ENCODE measurements around the gene LCA5.

DNA sequence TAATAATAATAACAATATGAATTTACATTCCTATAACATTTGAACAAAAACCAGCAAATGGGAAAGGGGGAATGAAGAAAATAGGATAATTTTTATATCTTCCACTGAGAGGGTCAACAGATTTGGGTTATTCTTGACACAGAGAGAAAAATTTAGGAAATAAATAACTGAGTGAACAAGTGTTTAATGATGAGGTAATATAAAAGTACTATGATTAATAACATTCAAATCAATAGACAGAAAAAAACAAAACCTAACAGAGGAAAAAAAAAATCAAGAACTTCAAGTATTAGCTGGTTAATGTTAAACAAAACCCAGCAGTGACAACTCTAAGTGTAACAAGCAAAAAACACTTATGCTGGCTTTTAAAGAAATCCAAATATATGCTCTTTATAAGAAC lies 66.5 kb downstream of the LCA5 start:
- TF ChIP-seq, protein P1, sequence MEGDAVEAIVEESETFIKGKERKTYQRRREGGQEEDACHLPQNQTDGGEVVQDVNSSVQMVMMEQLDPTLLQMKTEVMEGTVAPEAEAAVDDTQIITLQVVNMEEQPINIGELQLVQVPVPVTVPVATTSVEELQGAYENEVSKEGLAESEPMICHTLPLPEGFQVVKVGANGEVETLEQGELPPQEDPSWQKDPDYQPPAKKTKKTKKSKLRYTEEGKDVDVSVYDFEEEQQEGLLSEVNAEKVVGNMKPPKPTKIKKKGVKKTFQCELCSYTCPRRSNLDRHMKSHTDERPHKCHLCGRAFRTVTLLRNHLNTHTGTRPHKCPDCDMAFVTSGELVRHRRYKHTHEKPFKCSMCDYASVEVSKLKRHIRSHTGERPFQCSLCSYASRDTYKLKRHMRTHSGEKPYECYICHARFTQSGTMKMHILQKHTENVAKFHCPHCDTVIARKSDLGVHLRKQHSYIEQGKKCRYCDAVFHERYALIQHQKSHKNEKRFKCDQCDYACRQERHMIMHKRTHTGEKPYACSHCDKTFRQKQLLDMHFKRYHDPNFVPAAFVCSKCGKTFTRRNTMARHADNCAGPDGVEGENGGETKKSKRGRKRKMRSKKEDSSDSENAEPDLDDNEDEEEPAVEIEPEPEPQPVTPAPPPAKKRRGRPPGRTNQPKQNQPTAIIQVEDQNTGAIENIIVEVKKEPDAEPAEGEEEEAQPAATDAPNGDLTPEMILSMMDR (IDR thresholded peaks at IDR 0.05; ENCODE audit: low read depth, low read length, poor library complexity, severe bottlenecking), result no peak
- no peak for TF ChIP-seq EZH2phosphoT487 (IDR thresholded peaks at IDR 0.05; ENCODE audit: borderline replicate concordance, low read length)
